Measurements from ENCODE around the gene ZDHHC24.

ZDHHC24 gene

DNA sequence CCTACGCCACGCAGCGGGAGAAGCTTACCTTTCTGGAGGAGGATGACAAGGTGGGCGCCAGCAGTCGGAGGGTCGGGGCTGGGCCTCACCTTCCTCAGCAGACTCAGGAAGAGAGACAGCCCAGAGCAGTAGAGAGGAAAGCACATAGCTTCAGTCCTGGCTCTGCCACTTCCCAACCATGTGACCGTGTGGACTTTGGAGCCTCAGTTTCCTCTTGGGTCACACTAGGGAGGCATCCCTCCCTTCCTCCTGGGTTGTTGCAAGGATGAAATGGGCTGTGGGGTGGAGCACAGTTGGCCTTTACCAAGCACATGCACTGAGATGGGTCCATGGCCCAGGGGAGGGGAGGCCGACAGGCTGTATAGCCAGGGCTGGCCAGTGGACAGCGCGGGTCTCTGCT lies 52.7 kb downstream of the ZDHHC24 start:
- no peak for ATAC-seq

- no peak for ATAC-seq
Observed at GRCh38 chr11:66492161-66492865, 53.5 kb downstream of the ZDHHC24 start.

- no peak for ATAC-seq
Observed at GRCh38 chr11:66491315-66491935, 54.4 kb downstream of the ZDHHC24 start.

GRCh38 chr11:66489636-66490035 lies 56.2 kb downstream of the ZDHHC24 start:
- ATAC-seq = no peak

DNA sequence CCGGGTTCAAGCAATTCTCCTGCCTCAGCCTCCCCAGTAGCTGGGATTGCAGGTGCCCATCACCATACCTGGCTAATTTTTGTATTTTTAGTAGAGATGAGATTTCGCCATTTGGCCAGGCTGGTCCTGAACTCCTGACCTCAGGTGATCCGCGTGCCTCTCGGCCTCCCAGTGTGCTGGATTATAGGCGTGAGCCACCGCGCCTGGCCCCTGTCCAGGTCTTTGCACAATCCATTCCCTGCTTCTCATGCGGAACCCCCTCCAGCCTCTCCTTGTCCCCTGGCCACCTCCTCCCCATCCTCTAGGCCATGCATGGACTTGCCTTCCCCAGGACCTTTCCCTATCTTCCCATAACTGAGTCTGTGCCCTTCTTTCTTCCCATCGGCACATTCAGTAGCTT lies 56.9 kb downstream of the ZDHHC24 start:
- ATAC-seq = no peak

DNA sequence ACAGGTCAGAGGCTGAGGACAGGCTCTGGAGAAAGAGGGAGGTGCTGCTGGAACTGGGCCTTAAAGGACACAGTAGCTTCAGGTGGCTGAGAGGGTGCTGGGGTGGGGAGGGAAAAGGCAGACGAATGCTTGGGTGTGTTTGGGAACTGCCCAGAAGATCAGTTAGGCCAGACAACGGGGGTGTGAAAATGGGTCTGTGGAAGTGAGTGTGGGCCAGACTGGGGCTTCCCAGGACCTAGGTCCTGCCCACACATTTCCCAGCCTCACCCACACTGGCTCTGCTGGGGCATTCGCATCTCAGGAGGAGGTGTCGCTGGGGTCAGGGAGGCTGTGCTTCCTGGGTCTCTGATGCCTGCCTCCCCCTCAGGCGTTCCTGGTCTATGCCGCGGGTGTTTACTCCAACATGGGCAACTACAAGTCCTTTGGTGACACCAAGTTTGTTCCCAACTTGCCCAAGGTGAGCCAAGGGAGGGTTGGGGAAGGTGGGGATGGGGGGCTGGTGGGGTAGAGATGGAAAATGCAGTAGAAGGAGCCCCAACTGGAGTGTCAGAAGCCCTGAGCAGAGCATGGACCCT lies 61.0 kb downstream of the ZDHHC24 start:
- ATAC-seq = no peak

DNA sequence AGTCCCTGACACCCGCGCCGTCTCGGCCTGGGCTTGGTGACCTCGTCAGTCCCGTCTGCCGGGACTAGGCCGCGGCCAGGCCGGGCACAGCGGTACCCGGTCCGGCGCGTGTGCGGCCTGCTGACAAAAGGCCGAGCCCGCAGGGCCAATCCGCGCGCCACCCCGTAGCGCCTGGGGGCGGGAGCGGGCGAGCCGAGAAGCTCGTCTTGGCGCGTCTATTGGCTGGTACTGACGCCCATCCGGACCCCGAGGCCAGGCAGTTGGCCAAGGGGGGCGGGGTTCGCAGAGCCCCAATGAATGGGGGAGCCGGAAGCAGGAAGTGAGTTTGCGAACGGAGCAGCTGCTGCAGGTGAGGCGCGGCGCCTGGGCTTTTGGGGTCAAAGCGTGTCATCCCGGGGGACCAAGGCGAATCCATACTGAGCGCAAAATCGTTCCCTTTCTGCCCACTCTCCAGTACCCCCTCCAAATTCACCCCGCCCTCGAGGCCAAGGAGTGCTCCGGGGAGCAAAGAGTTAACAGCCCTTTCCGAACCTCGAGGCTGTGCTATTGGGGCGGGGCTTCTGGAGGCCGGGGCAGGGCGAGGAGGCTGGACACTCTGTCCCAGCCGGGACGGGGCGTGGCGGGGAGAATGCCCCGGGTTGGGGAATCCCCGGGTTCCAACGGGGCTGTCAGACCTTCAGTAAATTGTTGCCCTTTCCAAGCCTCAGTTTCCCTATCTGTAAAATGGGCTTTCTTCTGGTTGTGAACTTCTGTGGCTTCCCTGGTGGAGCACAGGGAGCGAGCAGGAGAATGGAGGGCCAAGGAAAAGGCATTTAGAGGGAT lies 65.5 kb downstream of the ZDHHC24 start, which contains the start of gene DPP3:
Gene DPP3 (plus strand): TSS at position 318 of the 822 bp plus-strand sequence. CDS start 1,767 bp downstream, outside the sequence.
- ATAC-seq = peak; percentile 98

GRCh38 chr11:66479394-66480116 lies 66.3 kb downstream of the ZDHHC24 start:
- peak in 1 of 2 donors; percentile 8 for ATAC-seq

DNA sequence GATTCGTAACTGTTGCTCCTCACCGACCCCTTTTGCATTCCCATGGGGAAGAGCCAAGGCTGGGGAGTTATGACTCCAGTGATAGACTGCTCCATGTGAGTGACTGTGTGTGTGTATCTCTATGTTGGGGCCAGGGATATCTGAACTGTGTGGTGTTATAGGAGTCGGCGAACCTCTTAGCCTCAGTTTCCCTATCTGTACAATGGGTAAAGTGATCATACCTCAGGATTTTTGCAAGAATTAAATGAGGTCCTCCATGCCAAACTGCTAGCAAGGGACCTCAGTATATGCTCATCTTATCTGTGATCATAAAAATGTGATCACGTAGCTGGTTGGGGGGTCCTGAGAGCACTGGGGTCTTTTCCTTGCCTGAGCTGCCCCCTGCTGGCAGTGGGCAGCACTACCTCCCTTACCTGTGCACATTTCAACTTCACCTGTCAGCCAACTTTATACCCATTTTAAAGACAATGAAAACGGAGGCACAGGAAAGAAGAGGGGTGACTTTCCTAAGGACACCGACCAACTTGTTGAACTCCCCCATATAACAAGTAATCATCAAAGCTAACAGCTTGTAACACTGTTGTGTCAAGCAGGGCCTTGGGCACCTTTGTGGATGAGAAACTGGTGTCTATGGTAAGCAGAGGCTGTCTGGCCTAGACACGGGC lies 67.0 kb downstream of the ZDHHC24 start:
- no peak for ATAC-seq

- ATAC-seq = no peak
Observed at GRCh38 chr11:66477263-66478201, 68.3 kb downstream of the ZDHHC24 start.

DNA sequence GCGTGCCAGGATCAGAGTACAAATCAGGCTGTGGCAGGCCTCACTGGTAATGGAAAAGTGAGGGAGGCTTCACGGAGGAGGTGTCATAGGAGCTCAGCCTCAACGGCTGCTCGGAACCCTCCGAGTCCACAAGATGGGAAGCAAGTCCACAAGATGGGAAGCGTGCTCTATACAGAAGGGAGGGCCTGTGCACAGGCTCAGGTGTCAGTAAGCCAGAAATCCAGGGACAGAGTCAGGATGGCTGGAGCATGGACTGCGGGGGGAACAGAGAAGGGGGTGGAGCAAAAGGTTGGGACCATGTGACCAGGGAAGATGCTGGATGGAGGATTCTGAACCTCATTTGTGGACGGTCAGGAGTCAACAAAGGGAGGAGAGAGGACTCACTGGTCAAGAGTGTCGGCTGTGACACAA lies 69.0 kb downstream of the ZDHHC24 start:
- ATAC-seq = no peak

DNA sequence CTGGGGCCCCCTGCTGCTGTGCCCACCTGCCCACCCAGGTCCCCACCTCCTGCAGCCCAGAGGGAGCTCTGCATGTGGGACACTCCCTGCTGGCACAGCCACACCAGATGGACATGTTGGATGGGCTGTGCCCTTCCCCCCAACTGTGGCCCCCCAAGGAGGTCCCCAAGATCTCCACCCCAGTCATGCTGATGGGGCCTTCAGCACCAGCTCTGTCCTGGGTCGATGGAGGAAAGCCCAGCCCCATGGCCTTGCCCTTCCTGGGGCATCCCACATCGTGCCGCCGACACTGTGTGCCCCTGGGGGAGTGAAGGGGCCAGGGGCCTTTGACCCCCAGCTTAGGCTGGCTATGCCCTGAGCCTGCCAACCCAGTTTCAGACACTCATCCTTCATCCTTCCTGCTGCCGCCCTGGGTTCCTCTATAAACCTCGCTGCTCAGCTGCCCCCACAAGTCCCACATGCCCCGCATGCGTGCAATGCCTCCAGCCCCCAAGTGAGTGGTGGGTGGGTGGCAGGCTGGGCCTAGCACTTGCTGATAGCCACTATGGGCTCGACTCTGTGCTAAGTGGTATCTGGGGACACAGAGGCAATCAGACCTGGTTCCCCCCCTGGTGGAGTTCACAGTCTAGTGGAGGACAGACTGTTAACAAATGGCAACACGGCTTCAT lies 69.5 kb downstream of the ZDHHC24 start:
- no peak for ATAC-seq

- no peak for ATAC-seq
Observed at GRCh38 chr11:66475349-66476172, 70.3 kb downstream of the ZDHHC24 start.

- ATAC-seq = no peak
Observed at GRCh38 chr11:66473608-66474515, 72.0 kb downstream of the ZDHHC24 start.

- no peak for ATAC-seq
Observed at GRCh38 chr11:66473167-66473566, 72.7 kb downstream of the ZDHHC24 start.

DNA sequence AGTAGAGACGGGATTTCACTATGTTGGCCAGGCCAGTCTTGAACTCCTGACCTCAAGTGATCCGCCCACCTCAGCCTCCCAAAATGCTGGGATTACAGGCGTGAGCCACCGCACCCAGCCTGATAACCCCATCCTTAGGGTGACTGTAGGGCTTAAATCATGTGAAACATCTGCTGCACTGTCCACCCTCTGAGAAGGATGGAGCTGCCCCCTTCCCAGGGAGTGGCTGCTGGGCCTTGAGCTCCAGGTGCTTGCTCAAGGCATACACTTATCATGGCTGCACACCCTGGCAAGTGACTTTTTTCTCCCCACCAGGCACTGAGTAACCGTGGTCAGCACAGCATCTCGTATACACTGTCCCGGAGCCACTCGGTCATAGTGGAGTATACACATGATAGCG lies 73.8 kb downstream of the ZDHHC24 start:
- no peak for ATAC-seq

- ATAC-seq = no peak
Observed at GRCh38 chr11:66471142-66471541, 74.7 kb downstream of the ZDHHC24 start.
